Panc1 (cell line): ENCODE results near the gene C2orf42. TPM values are rescaled to one million over a fixed set of nuclear protein-coding genes. Genes with fewer than 3 reads are reported as not detected.

ENCODE experiments used
- ATAC-seq: fragments of 200-7000 bp; cut with Tn5 transposase; 2 replicates; pipeline ENCODE4 v1.9.1; 2020; ENCODE audit warnings: mild to moderate bottlenecking, moderate library complexity
- BruUV-seq: library from RNA; stranded (reverse); fragments of 400-500 nt; replicated peaks from 2 replicates; lab custom pipeline; 2021; lab: Mats Ljungman, UMichigan
- CTCF ChIA-PET: fragments of 300-600 bp; sonication (Branson Sonifier 250); formaldehyde crosslinking; loops from one replicate; lab custom pipeline; 2022; ENCODE audit warnings: antibody characterized with exemption; lab: Charles Lee
- POLR2A ChIA-PET: fragments of 300-600 bp; sonication (Branson Sonifier 250); formaldehyde crosslinking; loops from one replicate; lab custom pipeline; 2022; ENCODE audit warnings: antibody characterized with exemption; lab: Charles Lee
- DNase-seq: peaks from one replicate; pipeline ENCODE4 v3.0.0-alpha.2; 2010; ENCODE audit warnings: low read depth, low spot score
- H3K27ac ChIP-seq: 2 replicates; pipeline ENCODE4 v1.5.1; 2011; ENCODE audit warnings: mild to moderate bottlenecking, low read length, inconsistent platforms
- H3K27me3 ChIP-seq: fragments of 200-500 bp; sonication (Bioruptor generic); 2 replicates; pipeline ENCODE4 v1.6.0; 2014; ENCODE audit warnings: low read length, inconsistent platforms; ENCODE audit not compliant: control insufficient read depth, insufficient read depth
- H3K36me3 ChIP-seq: fragments of 200-500 bp; sonication (Bioruptor generic); 2 replicates; pipeline ENCODE4 v1.5.1; 2014; ENCODE audit warnings: inconsistent platforms, mild to moderate bottlenecking, low read length, moderate library complexity; ENCODE audit not compliant: control insufficient read depth, insufficient read depth
- H3K4me1 ChIP-seq: 2 replicates; pipeline ENCODE4 v1.5.1; 2011; ENCODE audit warnings: inconsistent platforms, mild to moderate bottlenecking, low read length, moderate library complexity; ENCODE audit not compliant: control insufficient read depth, insufficient read depth
- H3K4me3 ChIP-seq, 2 experiments: 2 replicates each; pipeline ENCODE4 v1.5.1; 2011 to 2012; ENCODE audit warnings: low read depth in 2 of 2, low read length in 2 of 2, mild to moderate bottlenecking in 2 of 2, inconsistent platforms in 1 of 2, moderate library complexity in 1 of 2
- H3K9me3 ChIP-seq: fragments of 200-500 bp; sonication (Bioruptor generic); 2 replicates; pipeline ENCODE4 v1.5.1; 2014; ENCODE audit warnings: low read depth, mild to moderate bottlenecking, inconsistent platforms, low read length, moderate library complexity; ENCODE audit not compliant: control insufficient read depth, insufficient read depth
- POLR2AphosphoS5 ChIP-seq: IDR thresholded peaks from 2 replicates; pipeline ENCODE4 v1.6.1; 2012; ENCODE audit warnings: mild to moderate bottlenecking, low read depth, low read length, moderate library complexity
- SIN3A ChIP-seq: IDR thresholded peaks from 2 replicates; pipeline ENCODE4 v1.6.1; 2012; ENCODE audit warnings: low read depth, mild to moderate bottlenecking, low read length, moderate library complexity, borderline replicate concordance; ENCODE audit not compliant: insufficient read depth
- TCF7L2 ChIP-seq: IDR thresholded peaks from 2 replicates; pipeline ENCODE4 v1.6.1; 2011; ENCODE audit warnings: mild to moderate bottlenecking, low read depth, low read length, inconsistent platforms
- in situ Hi-C: cut with HindIII; loops from 2 replicates; pipeline ENCODE4 v1.10.0; 2016; ENCODE audit warnings: low sequenced_read_pairs, low pct_unique_long_range_greater_than_20kb
- intact Hi-C: fragments of 100-400 bp; cut with micrococcal nuclease; formaldehyde crosslinking; loops from one replicate; pipeline ENCODE4 v1.10.0; 2022; ENCODE audit not compliant: unreplicated experiment
- total RNA-seq: library from RNA; stranded (reverse); gene quantifications from one replicate; pipeline ENCODE4 v1.2.1, GENCODE V29; 2021; ENCODE audit not compliant: unreplicated experiment
- TF ChIP-seq, protein P1 (sequence below), 2 experiments: IDR thresholded peaks; 2 replicates each; pipeline ENCODE4 v1.6.1; 2011 to 2012; ENCODE audit warnings: low read depth in 2 of 2, control low read depth in 1 of 2, low read length in 1 of 2, mild to moderate bottlenecking in 1 of 2, moderate library complexity in 1 of 2; ENCODE audit not compliant: insufficient read depth in 1 of 2
- TF ChIP-seq, protein P2 (sequence below): fragments of 450-650 bp; IDR thresholded peaks from 2 replicates; pipeline ENCODE4 v1.5.1; 2017; ENCODE audit warnings: mild to moderate bottlenecking

Gene C2orf42
- total RNA-seq, 1 experiment from 2014 or later: 15.4 TPM

DNA sequence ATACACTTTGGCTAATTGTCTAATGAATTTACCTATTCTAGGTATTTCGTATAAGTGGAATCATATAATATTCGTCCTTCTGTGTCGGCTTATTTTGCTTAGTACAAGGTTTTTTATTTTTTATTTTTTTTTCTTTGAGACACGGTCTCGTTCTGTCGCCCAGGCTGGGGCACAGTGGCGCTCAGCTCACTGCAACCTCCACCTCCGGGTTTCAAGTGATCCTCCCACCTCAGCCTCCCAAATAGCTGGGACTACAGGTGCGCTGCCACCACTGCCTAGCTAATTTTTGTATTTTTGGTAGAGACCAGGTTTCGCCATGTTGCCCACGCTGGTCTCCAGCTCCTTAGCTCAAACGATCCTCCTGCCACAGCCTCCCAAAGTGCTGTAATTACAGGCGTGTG lies 65.3 kb downstream of the C2orf42 start:
- no peak for ATAC-seq
- CTCF ChIA-PET: no interaction called here
- peak overlapping the region; percentile 95 for H3K27ac ChIP-seq
- no peak for DNase-seq
- intact Hi-C loops (no loop called here), in situ Hi-C loops (no loop called here)
- H3K4me3 ChIP-seq: peak overlapping the region; percentile 49 to 88
- no peaks in the 10 kb centered on the region for H3K9me3 ChIP-seq
- peaks cover 23% of the 10 kb centered on the region for H3K4me1 ChIP-seq
- H3K27me3 ChIP-seq: no peaks in the 10 kb centered on the region
- POLR2A ChIA-PET: interaction anchor here (0.5 to 1.4 kb wide), 5 partner anchors 11 to 35 kb away, joined by 3 to 14 read pairs (median 9); no protein-coding TSS in a partner anchor
- TF ChIP-seq, protein P1, sequence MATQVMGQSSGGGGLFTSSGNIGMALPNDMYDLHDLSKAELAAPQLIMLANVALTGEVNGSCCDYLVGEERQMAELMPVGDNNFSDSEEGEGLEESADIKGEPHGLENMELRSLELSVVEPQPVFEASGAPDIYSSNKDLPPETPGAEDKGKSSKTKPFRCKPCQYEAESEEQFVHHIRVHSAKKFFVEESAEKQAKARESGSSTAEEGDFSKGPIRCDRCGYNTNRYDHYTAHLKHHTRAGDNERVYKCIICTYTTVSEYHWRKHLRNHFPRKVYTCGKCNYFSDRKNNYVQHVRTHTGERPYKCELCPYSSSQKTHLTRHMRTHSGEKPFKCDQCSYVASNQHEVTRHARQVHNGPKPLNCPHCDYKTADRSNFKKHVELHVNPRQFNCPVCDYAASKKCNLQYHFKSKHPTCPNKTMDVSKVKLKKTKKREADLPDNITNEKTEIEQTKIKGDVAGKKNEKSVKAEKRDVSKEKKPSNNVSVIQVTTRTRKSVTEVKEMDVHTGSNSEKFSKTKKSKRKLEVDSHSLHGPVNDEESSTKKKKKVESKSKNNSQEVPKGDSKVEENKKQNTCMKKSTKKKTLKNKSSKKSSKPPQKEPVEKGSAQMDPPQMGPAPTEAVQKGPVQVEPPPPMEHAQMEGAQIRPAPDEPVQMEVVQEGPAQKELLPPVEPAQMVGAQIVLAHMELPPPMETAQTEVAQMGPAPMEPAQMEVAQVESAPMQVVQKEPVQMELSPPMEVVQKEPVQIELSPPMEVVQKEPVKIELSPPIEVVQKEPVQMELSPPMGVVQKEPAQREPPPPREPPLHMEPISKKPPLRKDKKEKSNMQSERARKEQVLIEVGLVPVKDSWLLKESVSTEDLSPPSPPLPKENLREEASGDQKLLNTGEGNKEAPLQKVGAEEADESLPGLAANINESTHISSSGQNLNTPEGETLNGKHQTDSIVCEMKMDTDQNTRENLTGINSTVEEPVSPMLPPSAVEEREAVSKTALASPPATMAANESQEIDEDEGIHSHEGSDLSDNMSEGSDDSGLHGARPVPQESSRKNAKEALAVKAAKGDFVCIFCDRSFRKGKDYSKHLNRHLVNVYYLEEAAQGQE (IDR thresholded peaks at IDR 0.05; ENCODE audit: insufficient read depth in 1 of 2, low read depth in 2 of 2, low read length in 1 of 2): no peak
- TF ChIP-seq SIN3A: no peak
- no TSS peak for BruUV-seq
- no peaks in the 10 kb centered on the region for H3K36me3 ChIP-seq

DNA sequence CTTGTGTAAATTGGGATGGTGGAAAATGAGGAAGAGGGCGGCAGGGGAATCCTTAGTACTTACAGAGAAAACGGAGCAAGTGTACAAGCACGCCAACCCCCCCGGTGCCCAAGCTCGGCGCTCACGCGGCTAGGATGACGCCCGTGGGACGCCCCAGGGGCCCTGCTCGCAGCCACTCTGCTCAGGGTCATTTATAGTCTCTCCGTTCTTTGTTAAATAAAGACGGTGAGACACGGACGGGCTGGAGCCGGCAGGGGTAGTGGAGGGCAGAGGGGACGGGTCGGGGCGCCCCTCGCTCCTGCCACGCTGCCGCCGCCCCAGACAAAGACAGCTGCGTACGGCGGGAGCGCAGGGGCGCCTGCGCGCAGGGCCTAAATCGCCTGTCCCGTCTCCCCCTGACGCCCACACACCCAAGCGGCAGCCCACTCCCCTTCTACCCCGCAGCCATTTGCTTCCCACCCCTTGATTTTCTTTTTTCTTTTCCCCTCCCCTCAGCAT lies 65.8 kb downstream of the C2orf42 start:
- no TSS peak for BruUV-seq
- intact Hi-C loops (no loop called here), in situ Hi-C loops (no loop called here)
- no peaks in the 10 kb centered on the region for H3K9me3 ChIP-seq
- H3K4me1 ChIP-seq: peaks cover 23% of the 10 kb centered on the region
- peak; percentile 78 for ATAC-seq
- ChIA-PET CTCF (interaction anchor here (0.7 kb wide), 1 partner anchor 19 kb away, joined by 7 read pairs; no protein-coding TSS in a partner anchor), POLR2A (interaction anchor here (0.5 to 1.4 kb wide), 6 partner anchors 11 to 210 kb away, joined by 3 to 14 read pairs (median 8); no protein-coding TSS in a partner anchor)
- no peak for TF ChIP-seq TCF7L2
- TF ChIP-seq SIN3A: peak; percentile 70; the same call in 1 of the 2 replicates
- peak; percentile 72 for TF ChIP-seq POLR2AphosphoS5
- TF ChIP-seq, protein P1 (IDR thresholded peaks at IDR 0.05; ENCODE audit: insufficient read depth in 1 of 2, low read depth in 2 of 2, low read length in 1 of 2): no peak
- TF ChIP-seq, protein P2, sequence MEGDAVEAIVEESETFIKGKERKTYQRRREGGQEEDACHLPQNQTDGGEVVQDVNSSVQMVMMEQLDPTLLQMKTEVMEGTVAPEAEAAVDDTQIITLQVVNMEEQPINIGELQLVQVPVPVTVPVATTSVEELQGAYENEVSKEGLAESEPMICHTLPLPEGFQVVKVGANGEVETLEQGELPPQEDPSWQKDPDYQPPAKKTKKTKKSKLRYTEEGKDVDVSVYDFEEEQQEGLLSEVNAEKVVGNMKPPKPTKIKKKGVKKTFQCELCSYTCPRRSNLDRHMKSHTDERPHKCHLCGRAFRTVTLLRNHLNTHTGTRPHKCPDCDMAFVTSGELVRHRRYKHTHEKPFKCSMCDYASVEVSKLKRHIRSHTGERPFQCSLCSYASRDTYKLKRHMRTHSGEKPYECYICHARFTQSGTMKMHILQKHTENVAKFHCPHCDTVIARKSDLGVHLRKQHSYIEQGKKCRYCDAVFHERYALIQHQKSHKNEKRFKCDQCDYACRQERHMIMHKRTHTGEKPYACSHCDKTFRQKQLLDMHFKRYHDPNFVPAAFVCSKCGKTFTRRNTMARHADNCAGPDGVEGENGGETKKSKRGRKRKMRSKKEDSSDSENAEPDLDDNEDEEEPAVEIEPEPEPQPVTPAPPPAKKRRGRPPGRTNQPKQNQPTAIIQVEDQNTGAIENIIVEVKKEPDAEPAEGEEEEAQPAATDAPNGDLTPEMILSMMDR: no peak
- H3K27ac ChIP-seq: peak overlapping the region; percentile 95
- peak overlapping the region; percentile 49 to 88 for H3K4me3 ChIP-seq
- no peaks in the 10 kb centered on the region for H3K27me3 ChIP-seq
- no peak for DNase-seq
- no peaks in the 10 kb centered on the region for H3K36me3 ChIP-seq
